Measurements from ENCODE around the gene GARIN5A.
"Not testable (repeated sequence)": the region's sequence is repeated elsewhere in the genome, so short reads cannot be mapped to it uniquely, and the experiment has no call there.

The GARIN5A gene

GRCh38 chr19:50473336-50473735, 3.3 kb downstream of the GARIN5A start:
- not testable (repeated sequence) for H3K4me1 ChIP-seq (ENCODE audit: insufficient read depth, low read length); H3K9ac ChIP-seq (ENCODE audit: low read depth, low read length); H3K9me3 ChIP-seq (ENCODE audit: control insufficient read depth, insufficient read depth, low read length); H3K36me3 ChIP-seq (ENCODE audit: insufficient read depth, low read length)

- Histone ChIP-seq H3K9me3 (ENCODE audit: control insufficient read depth, insufficient read depth, low read length) (no peaks in the 10 kb centered on the region), H3K9ac (ENCODE audit: low read depth, low read length) (no peak overlapping the region), H3K4me1 (ENCODE audit: insufficient read depth, low read length) (peaks cover 11% of the 10 kb centered on the region; the same call in 1 of the 2 replicates), H3K36me3 (ENCODE audit: insufficient read depth, low read length) (no peaks in the 10 kb centered on the region)
These were observed 7.8 kb downstream of the GARIN5A start for GRCh38 chr19:50468818-50469217.

GRCh38 chr19:50467566-50467965, 9.1 kb downstream of the GARIN5A start:
- Histone ChIP-seq H3K9me3 (ENCODE audit: control insufficient read depth, insufficient read depth, low read length) (no peaks in the 10 kb centered on the region), H3K36me3 (ENCODE audit: insufficient read depth, low read length) (no peaks in the 10 kb centered on the region), H3K4me1 (ENCODE audit: insufficient read depth, low read length) (peaks cover 11% of the 10 kb centered on the region; the same call in 1 of the 2 replicates), H3K9ac (ENCODE audit: low read depth, low read length) (no peak overlapping the region)

DNA sequence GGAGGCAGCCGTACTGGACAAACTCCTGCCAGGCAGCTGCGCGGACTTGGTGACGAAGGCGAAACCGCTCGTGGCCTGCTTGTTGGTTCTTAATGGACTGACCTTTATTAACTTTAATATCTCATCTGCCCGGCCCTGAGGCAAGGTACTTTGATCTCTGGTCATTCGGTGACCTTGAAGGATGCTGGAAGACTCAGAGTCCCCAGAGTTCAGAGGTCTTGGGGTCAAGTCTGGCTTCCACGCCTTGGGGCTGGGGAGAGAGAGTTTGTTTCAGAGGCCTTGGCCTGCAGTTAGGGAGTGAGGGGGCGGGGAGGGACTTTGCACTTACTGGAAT, 10.0 kb downstream of the GARIN5A start:
- no peaks in the 10 kb centered on the region for H3K9me3 ChIP-seq (ENCODE audit: control insufficient read depth, insufficient read depth, low read length)
- H3K9ac ChIP-seq (ENCODE audit: low read depth, low read length) = no peak overlapping the region; the same call in 1 of the 2 replicates
- H3K36me3 ChIP-seq (ENCODE audit: insufficient read depth, low read length) = no peaks in the 10 kb centered on the region
- peaks cover 11% of the 10 kb centered on the region; the same call in 1 of the 2 replicates for H3K4me1 ChIP-seq (ENCODE audit: insufficient read depth, low read length)

DNA sequence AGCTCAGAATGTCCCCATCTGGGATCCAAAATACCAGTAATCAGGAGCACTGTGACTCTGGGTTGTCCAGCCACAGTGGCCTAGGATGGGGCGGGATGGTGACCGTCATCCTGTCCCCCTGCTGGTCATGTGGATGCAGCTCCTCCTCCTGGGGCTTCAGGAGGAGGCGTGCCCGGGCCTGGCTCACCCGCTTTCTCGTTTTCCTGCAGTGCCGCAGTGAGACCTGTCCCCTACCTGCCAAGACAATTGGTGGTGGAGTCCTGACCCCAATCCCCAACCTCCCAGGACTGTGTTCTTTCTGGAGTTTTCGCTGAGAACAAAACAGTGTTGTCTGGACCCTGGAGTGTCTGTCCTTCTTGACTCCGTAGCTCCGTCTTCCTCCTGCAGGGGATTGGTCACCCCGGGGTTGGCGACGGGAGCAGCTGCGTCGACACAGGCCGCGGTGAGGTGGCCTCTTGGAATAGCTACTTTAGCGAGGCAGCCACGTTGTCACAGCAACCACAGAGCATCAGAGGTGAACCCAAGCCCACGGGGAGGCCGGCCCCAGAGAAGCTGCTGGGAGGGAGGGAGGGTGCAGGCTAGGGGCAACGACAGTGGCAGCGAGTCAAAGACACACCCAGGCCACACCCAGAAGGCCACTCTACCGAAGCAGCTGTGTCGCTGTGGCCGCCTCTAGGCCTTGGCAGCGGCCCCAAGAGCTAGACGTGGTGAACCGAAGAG, 10.5 kb downstream of the GARIN5A start:
- Histone ChIP-seq H3K36me3 (ENCODE audit: insufficient read depth, low read length) (no peaks in the 10 kb centered on the region), H3K9ac (ENCODE audit: low read depth, low read length) (peak overlapping the region; percentile 3; the same call in 1 of the 2 replicates), H3K4me1 (ENCODE audit: insufficient read depth, low read length) (peaks cover 11% of the 10 kb centered on the region; the same call in 1 of the 2 replicates), H3K9me3 (ENCODE audit: control insufficient read depth, insufficient read depth, low read length) (no peaks in the 10 kb centered on the region)

GRCh38 chr19:50465000-50465399, 11.6 kb downstream of the GARIN5A start:
- H3K4me1 ChIP-seq (ENCODE audit: insufficient read depth, low read length) = peaks cover 11% of the 10 kb centered on the region; the same call in 1 of the 2 replicates
- H3K36me3 ChIP-seq (ENCODE audit: insufficient read depth, low read length) = no peaks in the 10 kb centered on the region
- H3K9ac ChIP-seq (ENCODE audit: low read depth, low read length) = no peak overlapping the region
- H3K9me3 ChIP-seq (ENCODE audit: control insufficient read depth, insufficient read depth, low read length) = no peaks in the 10 kb centered on the region

DNA sequence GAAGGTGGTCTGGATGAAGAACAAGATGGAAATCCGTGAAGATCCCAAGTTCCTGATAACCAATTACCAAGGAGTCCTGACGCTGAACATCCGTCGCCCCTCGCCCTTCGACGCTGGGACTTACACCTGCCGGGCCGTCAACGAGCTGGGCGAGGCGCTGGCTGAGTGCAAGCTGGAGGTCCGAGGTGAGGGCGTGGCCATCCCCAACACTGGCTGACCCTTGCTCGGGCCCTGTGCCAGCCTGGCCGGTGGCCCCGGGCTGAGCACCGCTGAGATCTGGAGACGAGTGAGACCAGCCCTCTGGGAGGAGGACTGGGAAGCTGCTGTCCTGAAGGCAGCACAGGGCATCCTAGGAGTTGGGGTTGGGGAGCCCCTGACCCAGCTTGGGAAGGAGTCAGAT, 12.3 kb downstream of the GARIN5A start:
- Histone ChIP-seq H3K36me3 (ENCODE audit: insufficient read depth, low read length) (no peaks in the 10 kb centered on the region), H3K9ac (ENCODE audit: low read depth, low read length) (no peak overlapping the region), H3K4me1 (ENCODE audit: insufficient read depth, low read length) (peaks cover 11% of the 10 kb centered on the region; the same call in 1 of the 2 replicates), H3K9me3 (ENCODE audit: control insufficient read depth, insufficient read depth, low read length) (no peaks in the 10 kb centered on the region)

DNA sequence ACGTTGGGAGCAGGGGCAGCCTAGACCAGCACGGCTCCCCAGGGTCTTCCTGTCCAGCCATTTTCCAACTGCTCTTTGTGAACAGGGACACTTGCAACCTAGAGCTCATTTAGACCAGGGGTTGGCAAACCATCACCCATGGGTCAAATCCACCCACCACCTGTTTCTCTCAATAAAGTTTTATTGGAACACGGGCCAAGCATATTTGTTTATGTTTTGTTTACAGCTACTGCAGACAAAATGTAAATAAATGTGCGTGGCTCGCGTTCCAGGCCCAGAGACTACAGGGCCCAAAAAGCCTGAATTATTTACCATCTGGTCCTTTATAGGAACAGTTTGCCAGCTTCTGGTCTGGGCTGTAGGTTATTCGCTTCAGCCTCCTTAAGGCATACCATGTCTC, 13.7 kb downstream of the GARIN5A start:
- no peak overlapping the region for H3K9ac ChIP-seq (ENCODE audit: low read depth, low read length)

DNA sequence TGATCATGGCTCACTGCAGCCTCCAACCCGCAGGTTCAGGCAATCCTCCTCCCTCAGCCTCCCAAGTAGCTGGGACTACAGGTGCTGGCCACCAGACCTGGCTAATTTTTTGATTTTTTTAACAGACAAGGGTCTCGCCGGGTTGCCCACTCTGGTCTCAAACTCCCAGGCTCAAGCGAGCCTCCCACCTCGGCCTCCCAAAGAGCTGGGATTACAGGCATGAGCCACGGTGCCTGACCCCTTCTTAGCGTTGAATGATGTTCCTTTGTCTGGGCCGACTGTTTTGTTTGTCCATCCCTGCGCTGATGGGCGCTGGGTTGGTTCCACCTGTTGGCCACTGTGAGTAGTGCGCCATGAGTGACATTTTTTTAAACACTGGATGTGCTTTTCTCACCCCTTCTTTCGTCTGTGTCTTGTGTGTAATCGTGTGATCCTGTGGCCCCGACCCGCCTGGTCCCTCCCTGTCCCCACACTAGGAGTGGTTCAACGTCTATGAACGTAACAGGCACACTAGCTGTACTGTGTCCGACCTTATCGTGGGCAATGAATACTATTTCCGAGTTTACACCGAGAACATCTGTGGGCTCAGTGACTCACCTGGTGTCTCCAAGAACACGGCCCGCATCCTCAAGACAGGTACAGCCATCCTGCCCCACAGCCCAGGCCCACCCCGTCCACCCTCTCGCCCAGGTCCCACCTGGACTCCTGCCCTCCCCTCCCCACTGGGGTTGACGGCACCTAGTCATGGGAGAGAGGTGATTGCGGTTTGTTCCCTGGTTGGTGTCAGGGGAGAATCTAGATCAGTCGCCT, 15.4 kb downstream of the GARIN5A start:
- Histone ChIP-seq H3K36me3 (ENCODE audit: insufficient read depth, low read length) (no peaks in the 10 kb centered on the region), H3K9ac (ENCODE audit: low read depth, low read length) (no peak overlapping the region; the same call in 1 of the 2 replicates)

More for the DNA sequence above, 13.7 kb downstream of the GARIN5A start:
- H3K9me3 ChIP-seq (ENCODE audit: control insufficient read depth, insufficient read depth, low read length) = no peaks in the 10 kb centered on the region
- no peaks in the 10 kb centered on the region for H3K36me3 ChIP-seq (ENCODE audit: insufficient read depth, low read length)
- H3K4me1 ChIP-seq (ENCODE audit: insufficient read depth, low read length) = peaks cover 11% of the 10 kb centered on the region; the same call in 1 of the 2 replicates

DNA sequence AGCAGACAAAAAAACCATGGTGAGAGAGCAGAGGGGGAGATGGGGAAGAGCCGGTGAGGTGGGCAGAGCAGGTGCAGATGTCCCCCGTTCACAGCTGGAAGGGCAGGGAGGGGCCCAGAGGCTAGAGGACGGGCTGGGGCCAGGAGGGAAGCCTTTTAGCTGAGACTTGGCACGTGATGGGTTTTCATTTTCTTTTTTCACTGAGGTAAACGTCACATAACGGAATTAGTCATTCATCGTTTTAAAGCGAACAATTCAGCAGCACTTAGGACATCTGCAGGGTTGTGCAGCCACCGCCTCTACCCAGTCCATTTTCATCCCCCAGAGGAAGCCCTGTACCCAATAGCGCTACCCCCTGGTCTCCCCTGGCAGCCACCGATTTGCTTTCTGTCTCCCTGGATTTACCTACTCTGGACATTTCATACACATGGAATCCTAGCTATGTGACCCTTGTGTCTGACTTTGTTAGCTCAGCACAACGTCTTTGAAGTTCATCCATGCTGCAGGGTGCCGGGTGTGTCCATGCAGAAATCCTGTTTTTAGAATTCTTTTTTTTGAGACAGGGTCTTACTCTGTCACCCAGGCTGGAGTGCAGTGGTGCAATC, 16.4 kb downstream of the GARIN5A start:
- no peak overlapping the region for H3K9ac ChIP-seq (ENCODE audit: low read depth, low read length)
- H3K36me3 ChIP-seq (ENCODE audit: insufficient read depth, low read length) = no peaks in the 10 kb centered on the region
- H3K4me1 ChIP-seq (ENCODE audit: insufficient read depth, low read length) = no peaks in the 10 kb centered on the region; the same call in 1 of the 2 replicates
- no peaks in the 10 kb centered on the region for H3K9me3 ChIP-seq (ENCODE audit: control insufficient read depth, insufficient read depth, low read length)

More for the DNA sequence above, 15.4 kb downstream of the GARIN5A start:
- Histone ChIP-seq H3K4me1 (ENCODE audit: insufficient read depth, low read length) (peaks cover 4% of the 10 kb centered on the region; the same call in 1 of the 2 replicates), H3K9me3 (ENCODE audit: control insufficient read depth, insufficient read depth, low read length) (no peaks in the 10 kb centered on the region)

- no peaks in the 10 kb centered on the region for H3K9me3 ChIP-seq (ENCODE audit: control insufficient read depth, insufficient read depth, low read length)
- no peaks in the 10 kb centered on the region for H3K36me3 ChIP-seq (ENCODE audit: insufficient read depth, low read length)
- H3K9ac ChIP-seq (ENCODE audit: low read depth, low read length) = no peak overlapping the region
- H3K4me1 ChIP-seq (ENCODE audit: insufficient read depth, low read length) = no peaks in the 10 kb centered on the region; the same call in 1 of the 2 replicates
These were observed 17.0 kb downstream of the GARIN5A start for GRCh38 chr19:50459638-50460037.

- no peaks in the 10 kb centered on the region for H3K9me3 ChIP-seq (ENCODE audit: control insufficient read depth, insufficient read depth, low read length)
- no peaks in the 10 kb centered on the region; the same call in 1 of the 2 replicates for H3K4me1 ChIP-seq (ENCODE audit: insufficient read depth, low read length)
- no peaks in the 10 kb centered on the region for H3K36me3 ChIP-seq (ENCODE audit: insufficient read depth, low read length)
- peak overlapping the region; percentile 33; the same call in 1 of the 2 replicates for H3K9ac ChIP-seq (ENCODE audit: low read depth, low read length)
These were observed 17.6 kb downstream of the GARIN5A start for GRCh38 chr19:50459067-50459456.

- Histone ChIP-seq H3K9me3 (ENCODE audit: control insufficient read depth, insufficient read depth, low read length) (no peaks in the 10 kb centered on the region), H3K36me3 (ENCODE audit: insufficient read depth, low read length) (no peaks in the 10 kb centered on the region), H3K4me1 (ENCODE audit: insufficient read depth, low read length) (no peaks in the 10 kb centered on the region; the same call in 1 of the 2 replicates), H3K9ac (ENCODE audit: low read depth, low read length) (peak overlapping the region; percentile 33; the same call in 1 of the 2 replicates)
These were observed 18.1 kb downstream of the GARIN5A start for GRCh38 chr19:50458396-50459066.

DNA sequence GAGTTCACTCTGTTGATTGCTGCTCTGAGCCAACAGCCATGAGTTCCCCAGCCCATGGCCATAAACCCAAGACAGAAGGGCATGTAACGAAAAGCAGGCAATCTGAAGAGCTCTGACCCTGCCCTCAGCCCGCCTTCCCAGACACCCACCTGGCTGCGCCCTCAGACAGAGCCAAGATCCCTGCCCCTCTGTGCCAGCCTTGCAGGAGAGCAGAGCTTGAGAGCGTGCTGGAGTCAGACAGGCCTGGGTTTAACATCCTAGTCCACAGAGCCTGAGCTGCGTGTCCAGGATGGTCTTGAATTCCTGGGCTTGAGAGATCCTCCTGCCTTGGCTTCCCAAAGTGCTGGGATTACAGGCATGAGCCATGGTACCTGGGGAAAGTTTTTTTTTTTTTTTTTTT, 19.3 kb downstream of the GARIN5A start:
- H3K9ac ChIP-seq (ENCODE audit: low read depth, low read length) = no peak overlapping the region
- no peaks in the 10 kb centered on the region for H3K36me3 ChIP-seq (ENCODE audit: insufficient read depth, low read length)
- no peaks in the 10 kb centered on the region; the same call in 1 of the 2 replicates for H3K4me1 ChIP-seq (ENCODE audit: insufficient read depth, low read length)
- no peaks in the 10 kb centered on the region for H3K9me3 ChIP-seq (ENCODE audit: control insufficient read depth, insufficient read depth, low read length)

Measured in ES-I3 (cell line).